22Rv1 (cell line): ENCODE results near the gene RGS6.

Experiments used
- H3K27ac ChIP-seq: fragments of 450-650 bp; 2 replicates; pipeline ENCODE4 v1.5.1; 2017
- CTCF ChIP-seq: fragments of 450-650 bp; IDR thresholded peaks from 2 replicates; pipeline ENCODE4 v1.5.1; 2017; ENCODE audit warnings: mild to moderate bottlenecking
- ZFX ChIP-seq: fragments of 450-650 bp; IDR thresholded peaks from 2 replicates; pipeline ENCODE4 v1.6.1; 2017; ENCODE audit warnings: antibody characterized with exemption, borderline replicate concordance

The RGS6 gene

GRCh38 chr14:72599579-72600470, 667.6 kb downstream of the RGS6 start:
- TF ChIP-seq ZFX (no peak), CTCF (no peak)
- H3K27ac ChIP-seq: no peak overlapping the region

GRCh38 chr14:72600551-72601330, 668.5 kb downstream of the RGS6 start:
- TF ChIP-seq CTCF (no peak), ZFX (no peak)
- H3K27ac ChIP-seq: no peak overlapping the region

- TF ChIP-seq CTCF (no peak), ZFX (no peak)
- no peak overlapping the region for H3K27ac ChIP-seq
These were observed 671.4 kb downstream of the RGS6 start for GRCh38 chr14:72603639-72604038.

- TF ChIP-seq ZFX: no peak
- TF ChIP-seq CTCF: no peak
- H3K27ac ChIP-seq: no peak overlapping the region
These were observed 671.9 kb downstream of the RGS6 start for GRCh38 chr14:72604133-72604532.

- no peak overlapping the region for H3K27ac ChIP-seq
- TF ChIP-seq ZFX (no peak), CTCF (no peak)
These were observed 673.1 kb downstream of the RGS6 start for GRCh38 chr14:72605096-72605920.

GRCh38 chr14:72605921-72606220, 673.6 kb downstream of the RGS6 start:
- no peak for TF ChIP-seq CTCF
- no peak for TF ChIP-seq ZFX
- H3K27ac ChIP-seq: no peak overlapping the region
